Fibroblast of skin of right biceps (primary cell): ENCODE data around the gene GBX1.
A peak's percentile ranks its signal among the peaks of the same experiment; 100 is the strongest.

Source experiments
- DNase-seq: peaks from one replicate; pipeline ENCODE4 v3.0.0-alpha.2; 2013

The GBX1 gene

DNA sequence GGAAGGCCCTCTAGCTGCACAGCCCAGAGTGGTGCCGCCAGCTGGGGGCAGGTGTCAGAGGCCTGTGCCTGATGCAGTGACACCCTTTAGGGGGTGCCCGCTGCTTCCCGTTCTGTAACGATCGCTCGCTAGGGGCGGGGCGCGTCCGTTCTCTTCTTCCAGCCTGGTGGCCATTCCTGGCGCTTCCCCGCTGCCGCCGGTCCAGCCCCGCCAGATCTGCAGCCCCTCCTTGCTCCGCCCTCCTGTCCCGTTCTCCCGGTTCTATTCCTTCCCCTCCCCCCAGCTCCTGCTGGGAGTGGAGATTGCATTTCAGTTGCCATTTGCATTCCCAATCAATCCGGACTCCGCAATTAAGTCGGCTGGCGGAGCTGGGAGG is 42.0 kb downstream of the GBX1 start:
- DNase-seq: peak; percentile 35

DNA sequence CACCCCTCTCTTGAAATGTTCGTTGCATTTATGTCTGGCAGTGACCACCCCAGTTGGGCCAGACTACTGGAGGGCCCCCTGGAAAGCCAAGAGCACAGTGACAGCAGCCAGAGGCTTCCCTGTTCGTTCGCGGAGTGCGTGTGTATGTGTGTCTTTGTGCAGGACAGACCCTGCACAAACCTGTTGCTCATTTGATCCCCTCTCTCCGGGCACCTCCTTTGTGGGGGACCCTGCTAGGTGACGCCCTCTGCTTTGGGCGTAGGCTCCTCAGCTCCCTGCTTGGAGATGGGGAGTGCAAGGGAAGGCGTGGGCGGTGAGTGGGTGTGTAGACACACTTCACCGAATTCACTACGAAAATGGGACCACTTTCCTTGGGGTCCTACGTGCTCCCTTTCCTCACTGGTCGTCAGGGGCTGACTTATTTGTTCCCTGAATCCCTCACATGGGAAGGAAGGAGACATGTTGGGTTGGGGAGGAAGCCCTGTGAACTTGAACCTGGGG is 42.5 kb downstream of the GBX1 start:
- no peak for DNase-seq

DNA sequence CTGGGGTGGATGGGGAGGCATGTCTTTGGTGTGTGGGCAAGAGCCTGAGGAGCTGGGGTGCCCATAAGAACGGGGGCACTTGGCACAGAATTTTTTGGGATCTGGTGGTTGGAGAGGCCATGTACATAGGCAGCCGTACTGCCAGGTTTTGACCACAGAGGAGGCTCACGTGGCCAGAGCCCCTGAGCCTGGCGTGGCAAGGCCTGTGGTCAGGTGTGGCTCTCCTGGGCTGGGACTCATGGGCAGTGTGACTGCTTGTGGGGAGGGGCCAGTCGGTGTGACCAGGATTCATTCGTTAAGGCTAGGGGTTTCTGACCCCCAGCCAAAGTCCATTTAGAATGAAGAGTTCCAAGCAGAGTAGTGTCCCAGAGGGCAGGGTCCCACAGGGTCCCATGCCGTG is 43.0 kb downstream of the GBX1 start:
- no peak for DNase-seq

DNA sequence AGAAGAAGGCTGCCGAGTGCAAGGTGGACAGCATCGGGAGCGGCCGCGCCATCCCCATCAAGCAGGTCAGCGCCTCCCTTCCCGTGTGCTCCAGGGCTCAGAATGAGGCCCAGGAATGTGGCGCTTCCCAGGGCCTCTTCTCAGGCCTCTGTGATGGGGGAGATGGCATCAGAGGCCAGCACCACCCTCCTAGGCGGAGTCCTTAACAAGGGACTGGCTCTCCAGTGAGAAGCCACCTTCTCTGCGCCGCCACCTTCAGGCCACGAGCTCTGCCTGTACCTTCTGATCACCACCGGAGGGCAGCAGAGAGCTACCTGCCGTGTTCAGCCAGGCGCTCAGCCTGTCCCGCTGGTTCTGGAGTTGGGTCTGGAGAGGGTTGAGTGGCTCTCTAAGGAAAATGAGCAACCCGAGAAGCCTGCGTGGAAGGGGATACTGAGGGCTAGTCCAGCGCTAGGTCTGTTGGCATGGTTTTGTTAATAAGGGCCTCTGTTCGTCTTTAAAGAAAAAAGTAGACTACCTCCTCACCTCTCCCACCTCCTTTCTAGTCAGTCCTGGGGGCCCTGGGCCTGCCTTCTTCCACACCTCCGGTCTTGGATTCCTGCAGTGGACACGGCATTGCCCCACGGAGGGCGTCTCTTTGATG is 43.6 kb downstream of the GBX1 start:
- DNase-seq: peak; percentile 74

DNA sequence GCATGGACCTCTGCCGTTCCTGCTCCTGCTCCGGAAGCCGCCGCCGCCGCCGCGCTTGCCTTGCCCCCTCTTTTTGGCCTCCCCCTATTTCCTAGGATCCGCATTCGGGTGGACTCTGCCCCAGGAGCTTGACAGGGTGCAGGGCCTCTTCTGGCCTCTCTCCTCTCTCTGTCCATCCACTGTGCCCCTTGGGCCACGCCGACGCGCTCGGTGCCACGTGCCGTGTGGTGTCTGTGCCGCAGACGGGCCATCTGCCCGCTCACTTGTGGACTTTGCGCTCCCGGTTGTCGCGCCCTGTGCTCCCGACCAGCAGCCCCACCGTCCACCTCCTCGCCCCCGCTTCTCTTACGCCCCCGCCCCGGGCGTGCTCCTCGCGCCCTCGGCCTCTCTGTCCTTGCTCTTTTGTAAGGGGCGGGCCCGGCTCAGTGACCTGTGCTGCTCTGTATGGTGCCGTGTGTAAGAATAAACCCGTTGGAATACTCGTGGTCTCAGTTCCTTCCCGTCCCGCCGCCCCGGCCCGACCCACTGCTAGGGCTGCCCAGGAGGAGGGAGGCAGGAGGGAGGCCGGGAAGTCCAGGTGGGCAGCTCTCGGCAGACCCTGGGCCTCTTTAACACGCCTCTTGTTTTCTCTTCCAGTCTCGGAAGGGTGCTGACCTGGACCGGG is 44.2 kb downstream of the GBX1 start:
- DNase-seq: no peak

DNA sequence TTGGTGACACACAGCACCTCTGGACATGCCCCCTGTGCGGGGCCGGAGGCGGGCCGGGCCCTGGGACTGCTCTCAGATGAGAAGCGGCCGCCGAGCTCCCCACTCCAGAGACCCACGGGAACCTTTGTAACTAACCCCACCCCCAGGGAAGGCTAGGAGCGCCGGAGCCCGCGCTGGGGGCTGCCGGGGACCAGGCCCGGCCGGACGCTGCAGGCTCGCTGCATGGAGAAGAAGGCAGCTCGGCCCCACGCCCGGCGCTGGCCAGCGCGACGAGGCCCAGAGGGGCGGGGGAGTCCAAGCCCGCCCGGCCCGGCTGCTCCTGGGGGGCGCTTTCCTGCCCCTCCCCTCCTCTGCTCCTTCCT is 44.7 kb downstream of the GBX1 start:
- no peak for DNase-seq

DNA sequence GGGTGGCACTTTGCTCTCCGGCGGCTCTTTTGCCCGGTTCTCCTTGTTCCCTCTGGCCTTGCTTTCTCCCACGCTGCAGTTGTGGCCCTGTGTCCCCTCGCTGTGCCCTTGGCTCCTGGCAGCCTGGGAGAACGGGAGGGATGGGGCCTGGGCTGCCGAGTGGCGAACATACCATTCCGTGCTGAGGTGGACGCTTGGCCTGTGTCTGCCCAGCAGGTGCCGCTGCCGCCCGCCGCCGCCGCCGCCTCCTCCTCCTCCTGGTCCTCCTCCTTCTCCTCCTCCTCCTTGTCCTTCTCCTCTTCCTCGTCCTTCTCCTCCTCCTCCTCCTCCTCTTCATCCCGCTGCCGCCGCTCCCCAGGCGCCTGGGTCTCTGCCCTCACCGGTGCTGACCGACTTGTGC is 45.2 kb downstream of the GBX1 start:
- no peak for DNase-seq

DNA sequence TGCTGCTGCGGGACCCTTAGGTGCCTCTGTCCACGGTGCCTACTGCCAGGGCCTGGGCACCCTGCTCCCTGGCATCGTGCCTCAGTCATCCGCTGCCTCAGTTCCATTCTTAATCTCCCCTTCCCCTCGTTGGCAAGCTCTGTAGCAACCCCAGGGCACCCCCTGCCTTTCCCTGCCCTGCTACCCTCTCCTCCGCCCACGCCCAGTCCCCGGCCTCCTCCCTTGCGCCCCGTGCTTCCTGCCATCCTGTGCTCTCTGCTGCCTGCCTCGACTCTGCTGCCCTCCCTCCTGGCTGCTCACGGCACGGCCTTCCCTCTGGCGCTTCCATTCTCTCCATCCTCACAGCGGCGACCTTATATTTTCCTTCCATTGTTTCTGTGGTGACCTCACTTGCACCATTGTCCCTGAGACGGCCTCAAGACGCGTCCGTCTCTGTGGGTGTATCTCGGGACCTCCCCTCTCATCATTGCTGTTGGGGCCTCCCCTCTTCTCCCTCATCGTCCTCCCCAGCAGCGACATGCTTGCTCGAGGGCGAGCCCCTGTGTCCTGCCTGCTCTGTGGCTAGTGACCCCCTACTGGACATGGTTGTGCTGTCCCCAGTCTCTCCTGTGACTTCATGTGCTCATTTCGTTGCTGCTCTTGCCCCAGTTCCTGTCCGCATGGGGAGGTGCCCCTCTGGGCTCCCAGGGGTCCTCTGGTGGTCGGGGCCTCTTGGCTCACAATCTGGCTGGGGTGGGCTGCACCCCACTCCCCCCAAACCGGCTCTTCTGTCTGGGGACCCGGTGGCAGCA is 45.9 kb downstream of the GBX1 start:
- no peak for DNase-seq

DNA sequence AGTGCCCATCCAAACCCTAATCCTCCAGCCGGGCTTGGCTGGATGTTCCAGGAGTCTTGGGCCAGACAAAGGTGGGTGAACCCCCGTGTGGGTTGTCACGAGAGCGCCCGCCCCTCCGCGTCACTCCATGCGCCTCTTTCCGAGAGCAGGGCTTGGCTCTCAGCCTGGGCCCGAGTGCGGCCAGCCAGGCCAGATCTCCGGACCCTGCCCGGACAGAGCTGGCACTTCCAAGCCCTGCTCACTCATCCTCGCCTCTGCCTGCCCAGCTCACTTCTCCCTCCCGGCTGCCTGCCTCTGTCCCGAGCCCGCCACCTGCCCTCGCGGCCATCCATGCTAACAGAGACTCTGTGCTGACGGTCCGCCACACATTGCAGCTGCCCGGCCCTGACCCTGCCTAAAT is 46.6 kb downstream of the GBX1 start:
- no peak for DNase-seq

DNA sequence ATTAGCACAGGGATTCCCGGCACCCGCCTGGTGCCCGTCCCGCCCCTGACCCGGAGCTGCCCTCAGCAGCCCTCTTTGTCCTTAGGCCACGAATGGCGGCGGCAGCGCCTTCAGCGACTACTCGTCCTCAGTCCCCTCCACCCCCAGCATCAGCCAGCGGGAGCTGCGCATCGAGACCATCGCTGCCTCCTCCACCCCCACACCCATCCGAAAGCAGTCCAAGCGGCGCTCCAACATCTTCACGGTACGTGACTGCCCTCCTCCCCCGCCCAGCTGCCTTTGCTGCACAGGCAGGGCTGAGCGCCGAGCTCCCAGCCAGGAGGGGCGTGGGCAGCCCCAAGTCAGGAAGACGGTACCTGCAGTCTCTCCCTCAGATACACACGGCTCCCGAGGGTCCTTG is 47.6 kb downstream of the GBX1 start:
- no peak for DNase-seq

DNA sequence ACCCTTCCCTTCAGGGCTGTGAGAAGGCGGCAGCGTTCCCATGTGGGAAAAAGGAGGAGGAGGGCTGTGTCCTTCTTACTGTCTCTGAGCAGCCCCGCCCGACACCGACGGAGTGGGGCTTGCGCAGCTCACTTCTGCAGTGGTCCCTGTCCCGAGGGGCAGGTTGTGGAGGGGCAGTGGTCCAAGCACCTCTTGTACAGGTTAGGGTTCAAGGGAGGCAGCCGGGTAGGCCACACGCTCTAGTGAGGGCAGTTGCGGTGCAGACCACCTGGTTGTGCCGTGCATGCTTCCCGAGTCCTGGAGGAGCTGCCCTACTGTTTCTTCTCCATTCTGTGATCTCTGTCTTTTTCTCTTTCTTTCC is 48.5 kb downstream of the GBX1 start:
- no peak for DNase-seq

DNA sequence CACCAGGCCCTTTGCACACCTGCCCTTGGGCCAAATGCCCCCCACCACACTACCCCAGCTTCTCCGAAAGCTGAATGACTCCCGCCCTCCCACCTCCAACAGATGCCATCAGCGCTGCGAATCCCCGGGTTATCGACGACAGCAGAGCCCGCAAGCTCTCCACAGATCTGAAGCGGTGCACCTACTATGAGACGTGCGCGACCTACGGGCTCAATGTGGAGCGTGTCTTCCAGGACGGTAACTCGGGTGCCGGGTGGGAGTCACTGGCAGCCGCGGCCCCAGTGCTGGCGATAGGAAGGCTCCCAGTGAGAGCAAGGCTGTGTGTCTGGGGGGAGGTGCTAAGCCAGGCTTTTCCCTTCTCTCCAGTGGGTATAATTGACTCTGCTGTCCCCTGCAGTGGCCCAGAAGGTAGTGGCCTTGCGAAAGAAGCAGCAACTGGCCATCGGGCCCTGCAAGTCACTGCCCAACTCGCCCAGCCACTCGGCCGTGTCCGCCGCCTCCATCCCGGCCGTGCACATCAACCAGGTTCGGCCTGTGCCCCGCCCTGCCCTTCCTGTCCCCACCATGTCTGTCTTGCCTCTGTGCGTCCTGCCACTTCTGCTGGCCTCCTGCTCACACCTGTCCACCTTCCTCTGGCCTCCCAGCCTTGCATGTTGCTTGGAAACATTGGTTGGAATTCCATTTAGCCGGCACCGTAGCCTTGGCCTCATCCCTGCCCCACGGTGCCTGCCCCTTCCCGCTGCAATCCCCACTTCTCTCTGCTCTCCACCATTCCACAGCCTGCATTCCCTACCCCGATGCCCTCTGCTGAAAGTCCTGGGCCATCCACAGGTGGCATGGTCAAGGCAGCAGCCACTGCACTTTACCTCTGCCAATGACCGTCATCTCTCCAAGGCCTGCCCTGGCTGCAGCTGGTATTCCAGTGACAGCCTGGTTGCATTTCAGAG is 49.1 kb downstream of the GBX1 start:
- DNase-seq: no peak

DNA sequence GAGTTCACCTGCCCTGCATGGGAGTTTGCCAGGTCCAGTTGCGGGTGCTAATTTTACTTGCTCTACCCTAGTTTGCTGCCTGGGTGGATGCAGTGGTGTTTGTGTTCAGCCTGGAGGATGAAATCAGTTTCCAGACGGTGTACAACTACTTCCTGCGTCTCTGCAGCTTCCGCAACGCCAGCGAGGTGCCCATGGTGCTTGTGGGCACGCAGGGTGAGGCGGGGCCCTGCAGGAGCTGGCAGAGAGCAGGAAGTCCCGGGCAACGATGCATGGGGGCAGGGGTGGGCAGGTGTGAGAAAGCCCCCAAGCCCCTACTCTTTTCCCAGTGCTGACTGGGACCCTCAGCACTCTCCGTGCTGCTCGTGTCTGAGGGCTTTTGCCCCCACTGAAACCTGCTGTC is 49.9 kb downstream of the GBX1 start:
- DNase-seq: no peak

DNA sequence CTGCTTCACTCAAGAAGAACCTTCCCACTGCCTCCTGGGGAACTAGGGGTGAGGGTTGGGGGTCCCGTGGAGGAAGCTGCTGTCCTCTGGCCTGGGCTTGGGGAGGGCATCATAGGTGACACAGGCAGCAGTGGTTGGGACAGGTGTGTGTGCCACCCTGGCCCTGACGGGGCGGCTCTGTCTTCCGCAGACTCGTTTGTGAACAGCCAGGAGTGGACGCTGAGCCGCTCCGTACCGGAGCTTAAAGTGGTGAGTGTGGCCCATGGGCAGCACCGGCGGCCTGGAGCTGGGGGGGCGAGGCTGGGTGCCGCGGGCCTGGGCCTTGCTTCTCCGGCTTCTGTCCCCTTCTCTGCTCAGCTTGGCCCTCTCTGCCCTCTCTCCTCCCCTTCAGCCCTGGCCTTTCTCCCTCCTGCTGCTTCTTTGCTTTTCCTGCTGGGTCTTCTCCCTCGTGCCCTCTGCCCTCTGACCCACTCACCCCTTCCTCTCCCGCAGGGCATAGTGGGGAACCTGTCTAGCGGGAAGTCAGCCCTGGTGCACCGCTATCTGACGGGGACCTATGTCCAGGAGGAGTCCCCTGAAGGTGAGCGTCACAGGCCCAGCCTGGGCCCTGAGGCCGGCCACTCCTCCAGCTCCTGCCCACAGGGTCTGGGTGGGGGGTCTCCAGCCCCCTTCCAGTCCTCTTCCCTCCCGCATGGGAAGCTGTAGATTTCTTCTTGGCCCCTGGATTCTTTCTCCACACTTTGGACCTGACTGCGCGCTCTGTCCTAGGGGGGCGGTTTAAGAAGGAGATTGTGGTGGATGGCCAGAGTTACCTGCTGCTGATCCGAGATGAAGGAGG is 50.7 kb downstream of the GBX1 start:
- no peak for DNase-seq

DNA sequence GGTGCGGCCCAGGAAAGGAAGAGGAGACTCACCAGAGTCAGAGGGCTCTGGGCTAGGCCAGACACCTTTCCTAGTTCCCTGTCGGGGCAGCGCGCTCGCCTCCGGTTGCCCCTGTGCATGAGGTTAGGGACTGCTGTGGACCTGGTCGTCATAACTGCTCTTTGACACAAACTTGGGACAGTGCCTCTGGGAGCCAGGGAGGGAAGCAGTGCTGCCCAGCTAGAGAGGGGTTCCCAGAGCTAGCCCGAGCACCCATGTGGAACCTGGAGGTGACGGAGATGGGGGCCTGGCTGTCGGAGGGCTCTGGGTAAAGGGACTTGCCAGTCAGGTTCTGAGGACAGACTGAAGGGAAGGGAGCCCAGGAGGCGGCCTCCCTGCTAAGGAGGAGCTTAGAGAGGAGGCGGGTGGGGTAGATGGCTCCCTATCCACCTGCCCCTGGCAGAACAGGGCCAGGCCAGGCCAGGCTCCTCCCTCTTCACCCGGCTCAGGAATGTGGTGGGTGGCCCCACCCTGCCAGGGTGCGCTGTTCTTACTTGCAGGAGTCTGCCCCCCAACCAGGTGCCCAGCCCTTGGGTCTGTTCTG is 51.6 kb downstream of the GBX1 start:
- DNase-seq: no peak

DNA sequence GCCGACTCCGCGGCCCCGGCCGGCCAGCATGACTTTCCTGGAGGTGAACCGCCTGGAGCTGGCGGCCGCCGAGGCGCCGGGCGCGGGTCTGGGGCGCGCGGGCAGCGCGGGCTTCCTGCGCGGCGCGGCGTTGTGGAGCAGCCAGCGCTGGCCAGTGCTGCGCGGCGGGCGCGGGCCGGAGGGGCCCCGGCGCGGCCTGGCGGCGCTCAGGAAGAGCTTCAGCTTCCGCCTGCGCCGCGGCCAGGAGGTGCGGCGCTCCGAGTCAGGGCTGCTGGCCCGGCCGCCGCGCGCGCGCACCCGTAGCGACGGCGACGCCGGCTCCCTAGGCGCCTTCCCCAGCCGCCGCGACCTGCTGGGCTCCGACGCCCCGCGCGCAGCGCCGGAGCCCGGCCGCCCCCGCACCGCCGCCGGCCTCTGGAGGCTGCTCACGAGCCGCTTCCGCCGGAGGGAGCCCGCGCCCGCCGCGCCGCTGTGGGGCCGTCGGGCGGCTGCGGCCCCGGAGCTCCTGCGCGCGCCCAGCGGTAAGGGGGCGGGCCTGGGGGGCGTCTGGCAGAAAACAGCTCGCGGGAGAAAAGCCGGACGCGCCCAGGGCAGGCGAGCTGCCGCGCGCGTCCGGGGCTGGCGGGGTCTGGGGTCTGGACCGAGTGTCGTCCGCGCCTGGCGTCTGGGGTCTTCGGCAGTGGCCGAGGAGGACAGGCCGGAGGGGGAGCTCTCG is 52.2 kb downstream of the GBX1 start:
- DNase-seq: peak; percentile 40

DNA sequence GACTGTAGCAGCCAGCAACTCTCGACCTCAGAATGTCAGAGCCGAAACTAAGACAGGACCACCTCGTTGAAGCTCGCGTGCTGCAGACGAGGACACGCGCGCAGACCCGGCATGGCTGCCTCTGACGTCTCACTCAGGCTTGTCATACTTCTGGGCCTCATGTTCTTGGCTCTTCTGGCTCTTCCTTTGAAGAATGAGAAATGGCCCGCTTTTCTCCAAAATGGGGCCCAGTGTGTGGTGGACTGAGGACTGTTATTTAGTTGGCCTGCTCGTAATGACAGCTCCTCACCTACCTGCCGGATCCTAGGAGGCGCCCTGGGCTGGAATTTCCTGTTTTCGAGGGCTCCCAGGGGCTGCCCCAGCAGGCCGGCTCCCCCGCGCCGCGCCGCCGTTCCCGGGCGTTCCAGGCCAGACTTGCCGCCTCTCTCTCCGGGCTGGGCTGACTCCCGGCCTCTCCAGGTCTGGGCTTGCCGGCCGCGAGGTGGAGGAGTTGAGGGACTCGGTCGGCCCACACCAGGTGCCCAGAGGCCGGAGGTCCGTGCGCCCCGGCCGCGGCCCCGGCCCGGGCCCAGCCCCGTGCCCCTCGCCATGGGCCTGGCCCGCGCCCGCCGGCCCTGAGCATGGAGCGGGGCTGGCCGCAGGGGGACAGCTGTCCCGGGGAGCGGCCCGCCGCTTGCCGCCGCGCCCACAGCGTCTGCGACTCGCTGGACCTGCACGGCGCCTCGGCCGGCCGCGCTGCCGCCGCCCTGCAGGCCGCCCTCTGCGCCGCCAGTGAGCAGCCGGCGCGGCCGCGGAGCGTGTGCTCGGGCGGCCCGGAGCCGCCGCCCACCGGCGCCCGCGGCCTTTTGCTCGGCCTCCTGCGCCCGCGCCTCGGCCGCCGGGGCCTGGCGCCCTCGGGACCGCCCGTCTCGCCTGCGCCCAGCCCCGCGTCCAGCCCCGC is 53.1 kb downstream of the GBX1 start:
- no peak for DNase-seq

DNA sequence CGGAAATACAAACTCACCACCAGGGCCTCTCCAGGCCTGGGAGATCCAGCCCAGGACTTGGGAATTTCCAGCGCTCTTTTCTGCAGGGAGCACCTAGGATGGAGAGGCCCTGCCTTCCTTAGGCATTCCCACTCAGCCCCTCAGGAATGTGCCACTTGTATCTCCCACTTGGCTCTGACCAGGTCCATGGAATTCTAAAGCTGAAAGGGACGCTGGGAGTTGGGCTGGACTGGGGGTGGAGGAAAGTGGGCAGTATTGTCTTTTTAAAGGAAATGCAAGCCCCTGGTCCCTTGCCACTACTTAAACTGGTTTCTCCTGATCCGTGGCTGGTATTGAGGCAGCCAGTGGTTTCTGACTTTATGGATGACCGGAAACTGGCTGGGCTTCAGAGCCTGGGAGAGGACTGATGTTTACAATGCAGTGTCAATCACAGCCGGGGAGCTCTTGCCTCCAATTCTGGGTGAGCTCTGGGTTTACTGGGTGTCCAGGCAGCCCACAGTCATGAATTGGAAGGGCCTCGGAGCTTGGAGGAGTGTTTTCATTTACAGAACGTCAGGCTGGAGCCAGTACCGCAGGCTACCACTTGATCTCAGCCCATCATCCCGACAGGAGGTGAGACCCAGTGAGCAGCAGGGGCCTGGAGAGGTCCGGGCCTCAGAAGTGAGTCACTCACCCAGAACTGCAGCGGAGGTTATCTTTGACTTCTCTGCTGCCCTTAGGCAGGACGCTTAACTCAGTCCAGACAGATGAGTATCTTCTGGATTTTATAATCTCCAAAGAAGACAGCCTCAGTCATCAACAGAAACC is 53.9 kb downstream of the GBX1 start:
- peak; percentile 92 for DNase-seq
